GM12878 (cell line): ENCODE measurements around the gene HIC1. TPM values are rescaled to one million over a fixed set of nuclear protein-coding genes. Genes with fewer than 3 reads are reported as not detected.

Source experiments
- BHLHE40 ChIP-seq, 2 experiments: fragments of 450-650 bp in 1 of 2; IDR thresholded peaks; 2 replicates each; pipeline ENCODE4 v1.6.1; 2011 to 2017; ENCODE audit warnings: low read depth in 2 of 2, borderline replicate concordance in 1 of 2, improper control_type of control experiment in 1 of 2, low read length in 1 of 2, mild to moderate bottlenecking in 1 of 2
- CBX5 ChIP-seq: sonication (generic); IDR thresholded peaks from 2 replicates; pipeline ENCODE4 v1.6.1; 2016; ENCODE audit warnings: low read depth, moderate library complexity, mild to moderate bottlenecking, inconsistent platforms
- CUX1 ChIP-seq: IDR thresholded peaks from 2 replicates; pipeline ENCODE4 v1.6.1; 2012; ENCODE audit warnings: improper control_type of control experiment, low read depth, low read length; ENCODE audit not compliant: insufficient replicate concordance
- ESRRA ChIP-seq: IDR thresholded peaks from 2 replicates; pipeline ENCODE4 v1.6.1; 2012; ENCODE audit warnings: mild to moderate bottlenecking, low read length, improper control_type of control experiment
- FOS ChIP-seq: IDR thresholded peaks from 3 replicates; pipeline ENCODE4 v1.6.1; 2011; ENCODE audit warnings: borderline replicate concordance; ENCODE audit not compliant: insufficient read length; ENCODE audit errors: extremely low read depth
- IKZF1 ChIP-seq: fragments of 450-650 bp; conservative IDR thresholded peaks from 2 replicates; pipeline ENCODE4 v1.6.1; 2017; ENCODE audit warnings: antibody characterized with exemption, mild to moderate bottlenecking
- IRF4 ChIP-seq: IDR thresholded peaks from 2 replicates; pipeline ENCODE4 v1.6.1; 2011; ENCODE audit warnings: low read depth, low read length
- NFIC ChIP-seq: IDR thresholded peaks from 2 replicates; pipeline ENCODE4 v1.6.1; 2012; ENCODE audit warnings: low read depth, mild to moderate bottlenecking, inconsistent platforms, low read length, moderate library complexity
- POLR2AphosphoS5 ChIP-seq: IDR thresholded peaks from 2 replicates; pipeline ENCODE4 v1.6.1; 2011; ENCODE audit warnings: mild to moderate bottlenecking, low read length, inconsistent platforms
- YY1 ChIP-seq: IDR thresholded peaks from 2 replicates; pipeline ENCODE4 v1.6.1; 2011; ENCODE audit warnings: low read depth, mild to moderate bottlenecking, low read length
- ZNF207 ChIP-seq: fragments of 450-650 bp; IDR thresholded peaks from 2 replicates; pipeline ENCODE4 v1.6.1; 2014; ENCODE audit warnings: antibody characterized with exemption, mild to moderate bottlenecking, borderline replicate concordance
- polyA plus RNA-seq, 11 experiments: library from polyadenylated mRNA; depleted of rRNA in 4 of 11; unstranded in 6 of 11; stranded (reverse) in 5 of 11; fragments of >200 nt; fragmentation: Nextera tagmentation in 4 of 11; fragmentation: Illumina TruSeq in 1 of 11; extraction: Ambion mirVana in 4 of 11; extraction: Trizol in 1 of 11; gene quantifications; 1 replicate in 1 of 11; 2 replicates in 10 of 11; pipeline versions ENCODE4 v1.2.1 to v1.2.3, GENCODE V29; 2011 to 2016; ENCODE audit warnings: inconsistent platforms in 2 of 11, missing spikeins in 2 of 11, low read depth in 1 of 11
- total RNA-seq, 4 experiments: library from RNA; depleted of rRNA in 3 of 4; stranded (reverse); fragments of >200 nt in 3 of 4; fragmentation: Illumina TruSeq in 1 of 4; extraction: Trizol in 1 of 4; gene quantifications; 2 replicates each; pipeline versions ENCODE4 v1.2.1 to v1.2.3, GENCODE V29; 2013 to 2021
- TF ChIP-seq, protein P1 (sequence below): fragments of 450-650 bp; IDR thresholded peaks from 2 replicates; pipeline ENCODE4 v1.6.1; 2017; ENCODE audit warnings: mild to moderate bottlenecking, low read depth, inconsistent platforms; ENCODE audit not compliant: poor library complexity, severe bottlenecking
- TF ChIP-seq, protein P2 (sequence below): fragments of 450-650 bp; IDR thresholded peaks from 2 replicates; pipeline ENCODE4 v1.6.1; 2014; ENCODE audit warnings: mild to moderate bottlenecking
- TF ChIP-seq, protein P3 (sequence below): fragments of 450-650 bp; formaldehyde crosslinking; IDR thresholded peaks from 2 replicates; pipeline ENCODE4 v1.4.0; 2020; ENCODE audit warnings: mild to moderate bottlenecking, moderate library complexity

The HIC1 gene
- total and polyA plus RNA-seq, 10 of the 15 experiments (the other 5 are each of a cell fraction or from before 2014, with no cell fraction given) = 0.11 to 61.1 (median 4.9) TPM

DNA sequence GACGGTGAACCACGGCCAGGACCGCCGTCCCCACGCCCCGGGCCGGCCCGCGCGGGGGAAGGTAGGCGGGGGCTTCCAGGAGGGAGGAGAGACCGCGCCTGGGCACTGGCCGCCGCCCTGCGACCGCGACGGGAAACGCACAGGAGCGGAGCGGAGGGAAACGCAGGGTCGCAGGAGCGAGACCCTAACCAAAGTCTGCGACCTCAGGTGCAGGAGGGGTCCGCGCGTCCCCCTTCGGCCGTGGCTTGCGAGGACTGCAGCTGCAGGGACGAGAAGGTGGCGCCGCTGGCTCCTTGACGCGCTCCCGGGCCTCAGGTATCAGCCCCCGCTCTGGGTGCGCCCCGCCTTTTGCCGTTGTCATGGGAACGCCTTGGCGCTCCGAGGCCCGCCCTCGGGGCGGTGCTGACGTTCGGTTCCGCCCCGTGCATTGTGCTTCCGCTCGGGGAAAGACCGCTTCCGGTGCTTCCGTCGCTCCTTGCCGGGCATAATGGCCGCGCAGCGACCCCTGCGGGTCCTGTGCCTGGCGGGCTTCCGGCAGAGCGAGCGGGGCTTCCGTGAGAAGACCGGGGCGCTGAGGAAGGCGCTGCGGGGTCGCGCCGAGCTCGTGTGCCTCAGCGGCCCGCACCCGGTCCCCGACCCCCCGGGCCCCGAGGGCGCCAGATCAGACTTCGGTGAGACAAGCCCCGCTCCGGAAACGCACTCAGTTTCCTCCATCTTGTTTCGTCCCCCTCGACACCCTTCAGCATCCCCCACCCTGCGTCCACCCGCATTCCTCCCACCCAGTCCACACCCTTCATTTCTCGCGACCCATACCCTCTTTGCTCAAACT lies 13.1 kb upstream of the HIC1 start, which contains the start of gene OVCA2 (continued):
- no peak for TF ChIP-seq CUX1
- no peak for TF ChIP-seq NFIC
- TF ChIP-seq FOS = no peak
- TF ChIP-seq IRF4 = 0 out of 2 replicates have a peak, but pooled peaks have one; percentile 24
- peak; percentile 84 for TF ChIP-seq IKZF1
- no peak for TF ChIP-seq ESRRA
- TF ChIP-seq, protein P1, sequence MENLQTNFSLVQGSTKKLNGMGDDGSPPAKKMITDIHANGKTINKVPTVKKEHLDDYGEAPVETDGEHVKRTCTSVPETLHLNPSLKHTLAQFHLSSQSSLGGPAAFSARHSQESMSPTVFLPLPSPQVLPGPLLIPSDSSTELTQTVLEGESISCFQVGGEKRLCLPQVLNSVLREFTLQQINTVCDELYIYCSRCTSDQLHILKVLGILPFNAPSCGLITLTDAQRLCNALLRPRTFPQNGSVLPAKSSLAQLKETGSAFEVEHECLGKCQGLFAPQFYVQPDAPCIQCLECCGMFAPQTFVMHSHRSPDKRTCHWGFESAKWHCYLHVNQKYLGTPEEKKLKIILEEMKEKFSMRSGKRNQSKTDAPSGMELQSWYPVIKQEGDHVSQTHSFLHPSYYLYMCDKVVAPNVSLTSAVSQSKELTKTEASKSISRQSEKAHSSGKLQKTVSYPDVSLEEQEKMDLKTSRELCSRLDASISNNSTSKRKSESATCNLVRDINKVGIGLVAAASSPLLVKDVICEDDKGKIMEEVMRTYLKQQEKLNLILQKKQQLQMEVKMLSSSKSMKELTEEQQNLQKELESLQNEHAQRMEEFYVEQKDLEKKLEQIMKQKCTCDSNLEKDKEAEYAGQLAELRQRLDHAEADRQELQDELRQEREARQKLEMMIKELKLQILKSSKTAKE = no peak
- TF ChIP-seq, protein P2, sequence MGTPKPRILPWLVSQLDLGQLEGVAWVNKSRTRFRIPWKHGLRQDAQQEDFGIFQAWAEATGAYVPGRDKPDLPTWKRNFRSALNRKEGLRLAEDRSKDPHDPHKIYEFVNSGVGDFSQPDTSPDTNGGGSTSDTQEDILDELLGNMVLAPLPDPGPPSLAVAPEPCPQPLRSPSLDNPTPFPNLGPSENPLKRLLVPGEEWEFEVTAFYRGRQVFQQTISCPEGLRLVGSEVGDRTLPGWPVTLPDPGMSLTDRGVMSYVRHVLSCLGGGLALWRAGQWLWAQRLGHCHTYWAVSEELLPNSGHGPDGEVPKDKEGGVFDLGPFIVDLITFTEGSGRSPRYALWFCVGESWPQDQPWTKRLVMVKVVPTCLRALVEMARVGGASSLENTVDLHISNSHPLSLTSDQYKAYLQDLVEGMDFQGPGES = 0 out of 2 replicates have a peak, but pooled peaks have one; percentile 43
- TF ChIP-seq ZNF207 = peak; percentile 76; the same call in 1 of the 2 replicates
- peak; percentile 98 for TF ChIP-seq YY1
- TF ChIP-seq POLR2AphosphoS5 = peak; percentile 91
- no peak for TF ChIP-seq CBX5
- TF ChIP-seq, protein P3, sequence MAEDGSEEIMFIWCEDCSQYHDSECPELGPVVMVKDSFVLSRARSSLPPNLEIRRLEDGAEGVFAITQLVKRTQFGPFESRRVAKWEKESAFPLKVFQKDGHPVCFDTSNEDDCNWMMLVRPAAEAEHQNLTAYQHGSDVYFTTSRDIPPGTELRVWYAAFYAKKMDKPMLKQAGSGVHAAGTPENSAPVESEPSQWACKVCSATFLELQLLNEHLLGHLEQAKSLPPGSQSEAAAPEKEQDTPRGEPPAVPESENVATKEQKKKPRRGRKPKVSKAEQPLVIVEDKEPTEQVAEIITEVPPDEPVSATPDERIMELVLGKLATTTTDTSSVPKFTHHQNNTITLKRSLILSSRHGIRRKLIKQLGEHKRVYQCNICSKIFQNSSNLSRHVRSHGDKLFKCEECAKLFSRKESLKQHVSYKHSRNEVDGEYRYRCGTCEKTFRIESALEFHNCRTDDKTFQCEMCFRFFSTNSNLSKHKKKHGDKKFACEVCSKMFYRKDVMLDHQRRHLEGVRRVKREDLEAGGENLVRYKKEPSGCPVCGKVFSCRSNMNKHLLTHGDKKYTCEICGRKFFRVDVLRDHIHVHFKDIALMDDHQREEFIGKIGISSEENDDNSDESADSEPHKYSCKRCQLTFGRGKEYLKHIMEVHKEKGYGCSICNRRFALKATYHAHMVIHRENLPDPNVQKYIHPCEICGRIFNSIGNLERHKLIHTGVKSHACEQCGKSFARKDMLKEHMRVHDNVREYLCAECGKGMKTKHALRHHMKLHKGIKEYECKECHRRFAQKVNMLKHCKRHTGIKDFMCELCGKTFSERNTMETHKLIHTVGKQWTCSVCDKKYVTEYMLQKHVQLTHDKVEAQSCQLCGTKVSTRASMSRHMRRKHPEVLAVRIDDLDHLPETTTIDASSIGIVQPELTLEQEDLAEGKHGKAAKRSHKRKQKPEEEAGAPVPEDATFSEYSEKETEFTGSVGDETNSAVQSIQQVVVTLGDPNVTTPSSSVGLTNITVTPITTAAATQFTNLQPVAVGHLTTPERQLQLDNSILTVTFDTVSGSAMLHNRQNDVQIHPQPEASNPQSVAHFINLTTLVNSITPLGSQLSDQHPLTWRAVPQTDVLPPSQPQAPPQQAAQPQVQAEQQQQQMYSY (CRISPR knock-in tag) = no peak
- peak in 1 of 2 experiments; percentile 63; a peak in 2 of 4 replicates for TF ChIP-seq BHLHE40 (IDR thresholded peaks at IDR 0.05; ENCODE audit: borderline replicate concordance in 1 of 2, low read depth in 2 of 2, low read length in 1 of 2)
